GM21576 (cell line): Measurements from ENCODE around the gene CCDC134.

Source experiments
- ATAC-seq: cut with Tn5 transposase; IDR thresholded peaks from one replicate; pipeline ENCODE4 v1.9.1; 2021; ENCODE audit warnings: mild to moderate bottlenecking, moderate library complexity; ENCODE audit not compliant: unreplicated experiment

The CCDC134 gene

GRCh38 chr22:41875531-41876270, 75.2 kb downstream of the CCDC134 start:
- no peak for ATAC-seq
